Smooth muscle cell (in vitro differentiated cells): ENCODE results near the gene TMEM89. TPM values are rescaled to one million over a fixed set of nuclear protein-coding genes. Genes with fewer than 3 reads are reported as not detected.
A peak's percentile ranks its signal among the peaks of the same experiment; 100 is the strongest.

Experiments
- DNase-seq: peaks from one replicate; lab custom pipeline; 2025; ENCODE audit not compliant: unreplicated experiment; lab: John Stamatoyannopoulos, UW
- H2AFZ ChIP-seq: fragments of 200-600 bp; sonication (generic); 2 replicates; pipeline ENCODE4 v1.6.0; 2016; ENCODE audit warnings: antibody characterized with exemption, low read depth, mild to moderate bottlenecking
- H3F3A ChIP-seq: fragments of 200-600 bp; sonication (generic); 2 replicates; pipeline ENCODE4 v1.6.0; 2017; ENCODE audit warnings: antibody characterized with exemption, low read depth
- H3K27ac ChIP-seq: fragments of 200-600 bp; sonication (generic); 2 replicates; pipeline ENCODE4 v1.5.1; 2016; ENCODE audit warnings: low read depth, mild to moderate bottlenecking
- H3K27me3 ChIP-seq: fragments of 200-600 bp; sonication (generic); 2 replicates; pipeline ENCODE4 v1.6.1; 2016; ENCODE audit warnings: low read depth, mild to moderate bottlenecking
- H3K36me3 ChIP-seq: fragments of 200-600 bp; sonication (generic); 2 replicates; pipeline ENCODE4 v1.5.1; 2016; ENCODE audit warnings: low read depth
- H3K4me1 ChIP-seq: fragments of 200-600 bp; sonication (generic); 2 replicates; pipeline ENCODE4 v1.5.1; 2016; ENCODE audit warnings: low read depth
- H3K4me2 ChIP-seq: fragments of 200-600 bp; sonication (generic); 2 replicates; pipeline ENCODE4 v1.6.0; 2016; ENCODE audit warnings: mild to moderate bottlenecking
- H3K4me3 ChIP-seq: fragments of 200-600 bp; sonication (generic); 2 replicates; pipeline ENCODE4 v1.5.1; 2016; ENCODE audit warnings: mild to moderate bottlenecking
- H3K79me2 ChIP-seq: fragments of 200-600 bp; sonication (generic); 2 replicates; pipeline ENCODE4 v1.6.0; 2016; ENCODE audit warnings: low read depth, mild to moderate bottlenecking
- H3K9ac ChIP-seq: fragments of 200-600 bp; sonication (generic); 2 replicates; pipeline ENCODE4 v1.6.0; 2016; ENCODE audit warnings: low read depth
- H3K9me3 ChIP-seq: fragments of 200-600 bp; sonication (generic); replicated peaks from 2 replicates; pipeline ENCODE4 v1.5.1; 2016; ENCODE audit warnings: low read depth
- H4K20me1 ChIP-seq: fragments of 200-600 bp; sonication (generic); 2 replicates; pipeline ENCODE4 v1.6.0; 2016; ENCODE audit warnings: low read depth
- WGBS: methylation state at CpG from one replicate; pipeline ENCODE4 v1.1.7; 2016; ENCODE audit warnings: low lambda C conversion rate; 5-methylcytosine and 5-hydroxymethylcytosine counted together
- polyA plus RNA-seq: library from polyadenylated mRNA; unstranded; fragments of >200 nt; fragmentation: Nextera tagmentation; extraction: Ambion mirVana; gene quantifications from 2 replicates; pipeline ENCODE4 v1.2.1, GENCODE V29; 2016
- total RNA-seq: library from RNA; depleted of rRNA; stranded (reverse); fragments of >200 nt; gene quantifications from 2 replicates; pipeline ENCODE4 v1.2.3, GENCODE V29; 2014
- TF ChIP-seq, protein P1 (sequence below): fragments of 200-600 bp; sonication (generic); IDR thresholded peaks from 2 replicates; pipeline ENCODE4 v1.5.1; 2017; ENCODE audit warnings: borderline replicate concordance, mild to moderate bottlenecking, antibody characterized with exemption; ENCODE audit not compliant: insufficient read depth, poor library complexity, severe bottlenecking

TMEM89 gene
- total and polyA plus RNA-seq, 2 experiments from 2014 or later: 0.25 TPM; not detected in 1

DNA sequence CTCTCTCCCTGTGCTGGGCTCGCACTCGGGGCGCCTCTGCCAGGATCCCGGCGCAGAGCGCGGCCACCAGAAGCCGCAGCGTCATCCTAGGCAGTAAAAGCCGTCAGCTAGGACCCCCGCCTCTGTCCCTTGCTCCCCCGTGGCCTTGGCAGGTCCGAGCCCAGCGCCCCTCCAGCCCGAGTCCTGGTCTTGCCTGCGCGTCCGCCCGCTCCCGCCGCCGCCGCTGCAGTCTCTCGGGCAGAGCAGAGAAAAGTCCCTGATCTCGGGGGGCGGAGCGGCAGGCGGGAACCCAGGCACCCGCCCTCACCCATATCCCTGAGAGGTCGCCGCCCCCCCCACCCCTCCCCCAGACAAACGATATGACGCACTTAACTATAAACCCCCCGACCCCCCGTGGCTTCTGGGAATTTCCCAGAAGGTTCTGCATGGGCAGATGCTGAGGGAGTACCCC lies 26.5 kb downstream of the TMEM89 start, which contains the start of gene COL7A1:
TSS of gene COL7A1 (minus strand) at position 255 of the 451 bp plus-strand sequence. CDS start at position 85, 170 bp downstream.
- DNase-seq: no peak
- H3K4me3 ChIP-seq: peak within 1 kb of the TSS; percentile 34
- no peaks in the 10 kb centered on the region for H3K27me3 ChIP-seq
- peak within 1 kb of the TSS; percentile 100 for H3K27ac ChIP-seq
- H3K79me2 ChIP-seq: peaks cover 15% of the 10 kb centered on the region
- peaks cover 32% of the 10 kb centered on the region for H4K20me1 ChIP-seq
- H3K9me3 ChIP-seq: no peaks in the 10 kb centered on the region
- H3F3A ChIP-seq: peaks cover 36% of the 10 kb centered on the region
- TF ChIP-seq, protein P1, sequence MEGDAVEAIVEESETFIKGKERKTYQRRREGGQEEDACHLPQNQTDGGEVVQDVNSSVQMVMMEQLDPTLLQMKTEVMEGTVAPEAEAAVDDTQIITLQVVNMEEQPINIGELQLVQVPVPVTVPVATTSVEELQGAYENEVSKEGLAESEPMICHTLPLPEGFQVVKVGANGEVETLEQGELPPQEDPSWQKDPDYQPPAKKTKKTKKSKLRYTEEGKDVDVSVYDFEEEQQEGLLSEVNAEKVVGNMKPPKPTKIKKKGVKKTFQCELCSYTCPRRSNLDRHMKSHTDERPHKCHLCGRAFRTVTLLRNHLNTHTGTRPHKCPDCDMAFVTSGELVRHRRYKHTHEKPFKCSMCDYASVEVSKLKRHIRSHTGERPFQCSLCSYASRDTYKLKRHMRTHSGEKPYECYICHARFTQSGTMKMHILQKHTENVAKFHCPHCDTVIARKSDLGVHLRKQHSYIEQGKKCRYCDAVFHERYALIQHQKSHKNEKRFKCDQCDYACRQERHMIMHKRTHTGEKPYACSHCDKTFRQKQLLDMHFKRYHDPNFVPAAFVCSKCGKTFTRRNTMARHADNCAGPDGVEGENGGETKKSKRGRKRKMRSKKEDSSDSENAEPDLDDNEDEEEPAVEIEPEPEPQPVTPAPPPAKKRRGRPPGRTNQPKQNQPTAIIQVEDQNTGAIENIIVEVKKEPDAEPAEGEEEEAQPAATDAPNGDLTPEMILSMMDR: no peak
- H3K4me2 ChIP-seq: peak within 1 kb of the TSS; percentile 77
- WGBS: 34% methylated on average over 26 of the region's 35 CpGs
- peaks cover 20% of the 10 kb centered on the region for H3K4me1 ChIP-seq
- no peak within 1 kb of the TSS for H2AFZ ChIP-seq
- no peaks in the 10 kb centered on the region for H3K36me3 ChIP-seq
- peak within 1 kb of the TSS; percentile 91 for H3K9ac ChIP-seq

DNA sequence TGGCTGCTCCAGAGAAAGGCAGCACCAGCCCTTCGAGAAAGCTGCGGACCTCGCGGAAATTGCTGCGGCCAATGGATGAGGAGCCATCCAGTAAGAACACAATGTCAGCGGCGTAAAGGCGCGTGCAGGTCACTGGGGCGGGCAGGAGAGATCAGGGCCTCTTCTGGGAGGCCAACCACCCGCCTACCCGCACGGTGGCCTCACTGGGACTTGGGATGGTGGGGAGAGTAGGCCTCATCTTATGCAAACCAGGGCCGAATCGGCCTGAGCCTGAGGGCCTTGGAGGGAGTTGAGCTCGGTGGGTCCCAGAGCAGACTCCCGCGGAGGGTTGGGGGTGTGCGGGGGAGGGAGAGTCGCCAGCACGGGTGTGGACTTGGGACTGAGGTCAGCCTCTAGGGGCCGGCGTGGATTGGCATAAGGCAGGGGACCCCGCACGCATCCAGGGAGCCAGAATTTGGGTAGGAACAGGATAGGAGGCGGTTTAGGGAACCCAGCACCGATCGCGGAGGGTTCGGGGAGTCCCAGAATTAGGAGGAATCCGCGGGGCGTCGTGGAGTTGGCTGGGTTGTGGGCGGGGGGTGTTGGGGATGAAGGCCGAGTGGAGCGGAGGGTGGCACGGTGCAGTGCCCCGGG lies 27.0 kb downstream of the TMEM89 start:
- peak overlapping the region; percentile 34 for H3K4me3 ChIP-seq
- WGBS: 66% methylated on average over 36 of the region's 39 CpGs

GRCh38 chr3:48593337-48593736 lies 28.2 kb downstream of the TMEM89 start:
- H3K4me3 ChIP-seq: no peak overlapping the region
- peaks cover 15% of the 10 kb centered on the region for H3K79me2 ChIP-seq
- TF ChIP-seq, protein P1: no peak
- H3K27ac ChIP-seq: no peak overlapping the region
- H3K27me3 ChIP-seq: no peaks in the 10 kb centered on the region
- no peak for DNase-seq
- 96% methylated on average over 5 of the region's 9 CpGs for WGBS
- peaks cover 22% of the 10 kb centered on the region for H3F3A ChIP-seq
- H3K9me3 ChIP-seq: no peaks in the 10 kb centered on the region
- H4K20me1 ChIP-seq: peaks cover 41% of the 10 kb centered on the region
- no peaks in the 10 kb centered on the region for H3K36me3 ChIP-seq
- peak overlapping the region; percentile 77 for H3K4me2 ChIP-seq
- H2AFZ ChIP-seq: no peak overlapping the region
- H3K9ac ChIP-seq: no peak overlapping the region
- H3K4me1 ChIP-seq: peaks cover 13% of the 10 kb centered on the region

More for the DNA sequence above, 27.0 kb downstream of the TMEM89 start:
- Histone ChIP-seq H3K27me3 (no peaks in the 10 kb centered on the region), H2AFZ (no peak overlapping the region), H3K4me2 (peak overlapping the region; percentile 77), H3K9me3 (no peaks in the 10 kb centered on the region), H4K20me1 (peaks cover 38% of the 10 kb centered on the region), H3K36me3 (no peaks in the 10 kb centered on the region), H3K79me2 (peaks cover 15% of the 10 kb centered on the region), H3K4me1 (peaks cover 19% of the 10 kb centered on the region), H3K27ac (peak overlapping the region; percentile 100), H3K9ac (peak overlapping the region; percentile 76), H3F3A (peaks cover 31% of the 10 kb centered on the region)
- TF ChIP-seq, protein P1: no peak
- DNase-seq: no peak
